Measurements from ENCODE around the gene VOPP1.

Gene VOPP1

DNA sequence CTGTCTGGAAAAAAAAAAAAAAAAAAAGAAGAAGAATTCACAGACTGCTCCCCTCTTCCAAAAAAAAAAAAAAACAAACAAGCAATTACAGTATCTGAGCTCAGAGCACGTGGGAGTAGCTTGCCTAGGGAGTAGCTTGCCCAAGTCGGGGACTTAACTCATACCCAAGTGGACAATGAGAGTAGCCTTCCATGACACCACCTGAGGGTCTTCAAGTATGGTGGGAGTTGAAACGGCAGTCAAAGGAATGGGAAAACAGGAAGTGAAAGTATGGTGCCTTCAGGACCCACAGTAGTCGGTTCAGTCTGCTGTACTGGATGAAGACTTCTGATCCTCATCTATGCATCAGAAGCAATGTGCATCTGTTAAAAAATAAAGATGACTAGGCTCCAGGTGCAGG lies 10.6 kb downstream of the VOPP1 start:
- no peak overlapping the region for H3K4me2 ChIP-seq (ENCODE audit: low read depth, low read length, poor library complexity, severe bottlenecking)
- no peaks in the 10 kb centered on the region for H3K9me3 ChIP-seq (ENCODE audit: insufficient read depth, low read length)
- no peak overlapping the region for H2AFZ ChIP-seq (ENCODE audit: low read depth, low read length, severe bottlenecking)
- H3K9ac ChIP-seq (ENCODE audit: low read length), result no peak overlapping the region
- no peak overlapping the region for H3K27ac ChIP-seq (ENCODE audit: low read depth, low read length)
- no peak for TF ChIP-seq EZH2phosphoT487 (conservative IDR thresholded peaks at IDR 0.05; ENCODE audit: low read length)
- TF ChIP-seq, protein P1, sequence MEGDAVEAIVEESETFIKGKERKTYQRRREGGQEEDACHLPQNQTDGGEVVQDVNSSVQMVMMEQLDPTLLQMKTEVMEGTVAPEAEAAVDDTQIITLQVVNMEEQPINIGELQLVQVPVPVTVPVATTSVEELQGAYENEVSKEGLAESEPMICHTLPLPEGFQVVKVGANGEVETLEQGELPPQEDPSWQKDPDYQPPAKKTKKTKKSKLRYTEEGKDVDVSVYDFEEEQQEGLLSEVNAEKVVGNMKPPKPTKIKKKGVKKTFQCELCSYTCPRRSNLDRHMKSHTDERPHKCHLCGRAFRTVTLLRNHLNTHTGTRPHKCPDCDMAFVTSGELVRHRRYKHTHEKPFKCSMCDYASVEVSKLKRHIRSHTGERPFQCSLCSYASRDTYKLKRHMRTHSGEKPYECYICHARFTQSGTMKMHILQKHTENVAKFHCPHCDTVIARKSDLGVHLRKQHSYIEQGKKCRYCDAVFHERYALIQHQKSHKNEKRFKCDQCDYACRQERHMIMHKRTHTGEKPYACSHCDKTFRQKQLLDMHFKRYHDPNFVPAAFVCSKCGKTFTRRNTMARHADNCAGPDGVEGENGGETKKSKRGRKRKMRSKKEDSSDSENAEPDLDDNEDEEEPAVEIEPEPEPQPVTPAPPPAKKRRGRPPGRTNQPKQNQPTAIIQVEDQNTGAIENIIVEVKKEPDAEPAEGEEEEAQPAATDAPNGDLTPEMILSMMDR (IDR thresholded peaks at IDR 0.05; ENCODE audit: insufficient read depth, low read length, poor library complexity, severe bottlenecking), result no peak
- H4K20me1 ChIP-seq (ENCODE audit: low read depth, low read length), result peaks cover 59% of the 10 kb centered on the region; the same call in 1 of the 2 replicates
- no peaks in the 10 kb centered on the region for H3K9me2 ChIP-seq (replicated peaks; ENCODE audit: insufficient read depth, low read length)
- no peak overlapping the region for H3K4me3 ChIP-seq (ENCODE audit: insufficient read depth, low read length, poor library complexity, severe bottlenecking)
- H3K27me3 ChIP-seq (ENCODE audit: low read length), result no peaks in the 10 kb centered on the region
- H3K36me3 ChIP-seq (ENCODE audit: low read length), result no peaks in the 10 kb centered on the region
- H3F3A ChIP-seq (ENCODE audit: insufficient read depth), result peaks cover 17% of the 10 kb centered on the region; the same call in 1 of the 2 replicates
- H3K79me2 ChIP-seq (ENCODE audit: insufficient read depth, low read length), result peaks cover 100% of the 10 kb centered on the region

DNA sequence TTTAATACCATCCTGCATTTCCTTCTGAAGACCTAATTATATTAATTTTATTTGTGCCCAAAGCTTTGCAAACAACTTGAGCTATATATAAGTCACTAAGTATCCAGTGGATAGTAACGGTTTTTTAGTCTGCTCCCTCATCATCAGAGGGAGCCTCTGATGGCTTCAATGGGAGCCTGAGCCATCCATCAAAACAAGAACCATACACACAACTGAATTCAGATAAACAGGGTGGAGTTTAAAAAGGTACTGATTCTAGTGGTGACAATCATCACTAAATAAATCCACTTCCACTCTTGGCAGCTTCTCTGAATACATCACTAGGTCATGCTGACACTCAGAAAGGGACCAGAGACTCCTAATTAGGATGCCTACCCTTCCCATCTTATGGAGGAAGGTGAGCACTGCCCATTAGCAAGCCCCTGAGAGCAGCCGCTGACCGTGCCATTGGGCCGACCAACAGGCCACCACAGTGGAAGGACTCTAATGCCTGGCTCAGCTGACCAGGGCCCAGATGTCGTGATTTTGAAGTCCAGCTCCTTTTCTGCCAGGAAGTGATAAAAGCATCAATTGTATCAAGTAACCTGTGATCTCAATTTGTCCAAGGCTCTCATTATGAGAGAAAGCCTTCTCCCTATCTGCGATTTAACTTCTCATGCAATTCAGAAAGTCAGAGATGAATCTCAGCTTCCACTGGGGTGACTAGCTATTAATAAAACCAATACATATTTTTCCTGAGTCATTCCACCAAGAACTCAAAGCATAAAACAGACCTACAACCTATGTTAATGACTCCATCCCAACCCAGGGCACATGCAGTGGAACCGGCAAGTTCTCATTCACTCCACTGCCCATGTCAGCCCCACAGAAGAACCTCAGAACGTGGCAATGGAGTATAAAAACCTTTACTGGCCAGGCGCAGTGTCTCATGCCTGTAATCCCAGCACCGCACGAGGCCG lies 13.1 kb downstream of the VOPP1 start:
- Histone ChIP-seq H3K36me3 (ENCODE audit: low read length) (no peaks in the 10 kb centered on the region), H3F3A (ENCODE audit: insufficient read depth) (peaks cover 17% of the 10 kb centered on the region; the same call in 1 of the 2 replicates), H3K4me3 (ENCODE audit: insufficient read depth, low read length, poor library complexity, severe bottlenecking) (no peak overlapping the region), H4K20me1 (ENCODE audit: low read depth, low read length) (peaks cover 45% of the 10 kb centered on the region; the same call in 1 of the 2 replicates), H3K27me3 (ENCODE audit: low read length) (no peaks in the 10 kb centered on the region), H3K79me2 (ENCODE audit: insufficient read depth, low read length) (peaks cover 100% of the 10 kb centered on the region), H3K9me2 (replicated peaks; ENCODE audit: insufficient read depth, low read length) (no peaks in the 10 kb centered on the region), H3K9me3 (ENCODE audit: insufficient read depth, low read length) (no peaks in the 10 kb centered on the region), H3K4me2 (ENCODE audit: low read depth, low read length, poor library complexity, severe bottlenecking) (peak overlapping the region; percentile 58), H2AFZ (ENCODE audit: low read depth, low read length, severe bottlenecking) (no peak overlapping the region), H3K9ac (ENCODE audit: low read length) (no peak overlapping the region), H3K27ac (ENCODE audit: low read depth, low read length) (peak overlapping the region; percentile 76; the same call in 1 of the 2 replicates)
- TF ChIP-seq, protein P1 (IDR thresholded peaks at IDR 0.05; ENCODE audit: insufficient read depth, low read length, poor library complexity, severe bottlenecking), result no peak
- TF ChIP-seq EZH2phosphoT487 (conservative IDR thresholded peaks at IDR 0.05; ENCODE audit: low read length), result no peak

DNA sequence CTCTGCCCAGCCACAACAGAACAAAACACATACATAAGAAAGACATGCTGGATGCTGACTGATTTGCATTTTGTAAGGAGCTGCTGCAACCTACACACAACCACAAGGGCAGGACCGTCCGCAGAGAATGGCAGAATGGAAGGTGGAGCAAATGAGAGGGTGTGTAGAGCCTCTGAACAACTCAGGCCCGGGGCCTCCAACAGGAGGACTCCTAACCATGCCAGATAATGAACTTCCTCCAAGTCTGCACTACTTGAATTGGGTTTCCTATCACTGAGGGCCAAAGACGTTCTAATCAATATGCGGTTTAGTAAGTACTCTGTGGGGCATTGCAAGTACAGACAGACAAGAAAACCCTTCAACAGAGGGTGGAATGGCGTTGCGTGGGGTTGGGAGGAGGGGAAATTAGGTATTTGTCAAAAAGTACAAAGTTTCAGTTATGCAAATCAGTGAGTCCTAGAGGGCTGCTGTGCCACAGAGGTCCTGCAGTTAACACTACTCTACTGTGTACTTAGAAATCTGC lies 14.6 kb downstream of the VOPP1 start:
- Histone ChIP-seq H2AFZ (ENCODE audit: low read depth, low read length, severe bottlenecking) (no peak overlapping the region), H3K9ac (ENCODE audit: low read length) (peak overlapping the region; percentile 15; the same call in 1 of the 2 replicates), H3K27me3 (ENCODE audit: low read length) (no peaks in the 10 kb centered on the region), H3K9me3 (ENCODE audit: insufficient read depth, low read length) (no peaks in the 10 kb centered on the region), H4K20me1 (ENCODE audit: low read depth, low read length) (peaks cover 35% of the 10 kb centered on the region; the same call in 1 of the 2 replicates), H3K27ac (ENCODE audit: low read depth, low read length) (peak overlapping the region; percentile 76), H3K36me3 (ENCODE audit: low read length) (no peaks in the 10 kb centered on the region), H3K4me3 (ENCODE audit: insufficient read depth, low read length, poor library complexity, severe bottlenecking) (peak overlapping the region; percentile 13), H3K4me2 (ENCODE audit: low read depth, low read length, poor library complexity, severe bottlenecking) (peak overlapping the region; percentile 58), H3K9me2 (replicated peaks; ENCODE audit: insufficient read depth, low read length) (no peaks in the 10 kb centered on the region), H3F3A (ENCODE audit: insufficient read depth) (peaks cover 17% of the 10 kb centered on the region; the same call in 1 of the 2 replicates), H3K79me2 (ENCODE audit: insufficient read depth, low read length) (peaks cover 99% of the 10 kb centered on the region)
- TF ChIP-seq EZH2phosphoT487 (conservative IDR thresholded peaks at IDR 0.05; ENCODE audit: low read length), result no peak
- TF ChIP-seq, protein P1 (IDR thresholded peaks at IDR 0.05; ENCODE audit: insufficient read depth, low read length, poor library complexity, severe bottlenecking), result no peak
